H1 (cell line): Measurements from ENCODE around the gene LGALS1.

ENCODE experiments used
- EP300 ChIP-seq, 2 experiments: IDR thresholded peaks; 1 replicate in 1 of 2; 2 replicates in 1 of 2; pipeline ENCODE4 v1.6.1; 2011 to 2012; ENCODE audit warnings: low read depth in 2 of 2, low read length in 2 of 2, mild to moderate bottlenecking in 2 of 2, borderline replicate concordance in 1 of 2, inconsistent platforms in 1 of 2, moderate library complexity in 1 of 2
- JUND ChIP-seq: IDR thresholded peaks from 2 replicates; pipeline ENCODE4 v1.6.1; 2011; ENCODE audit warnings: mild to moderate bottlenecking, improper control_type of control experiment, low read length
- MAFK ChIP-seq: IDR thresholded peaks from 2 replicates; pipeline ENCODE4 v1.6.1; 2012; ENCODE audit warnings: low read depth, mild to moderate bottlenecking, improper control_type of control experiment, low read length
- POLR2AphosphoS5 ChIP-seq: IDR thresholded peaks from 2 replicates; pipeline ENCODE4 v1.6.1; 2011; ENCODE audit warnings: low read depth, low read length
- POU5F1 ChIP-seq: IDR thresholded peaks from 2 replicates; pipeline ENCODE4 v1.6.1; 2011; ENCODE audit warnings: low read depth, mild to moderate bottlenecking, low read length, moderate library complexity
- RXRA ChIP-seq: IDR thresholded peaks from 2 replicates; pipeline ENCODE4 v1.6.1; 2011; ENCODE audit warnings: low read depth, mild to moderate bottlenecking, low read length, moderate library complexity; ENCODE audit not compliant: insufficient read depth
- SP2 ChIP-seq: IDR thresholded peaks from 2 replicates; pipeline ENCODE4 v1.6.1; 2012; ENCODE audit warnings: mild to moderate bottlenecking, low read length, inconsistent platforms
- TAF1 ChIP-seq: IDR thresholded peaks from 2 replicates; pipeline ENCODE4 v1.6.1; 2011; ENCODE audit warnings: mild to moderate bottlenecking, low read depth, low read length
- TF ChIP-seq, protein P1 (sequence below), 3 experiments: IDR thresholded peaks; 1 replicate in 2 of 3; 2 replicates in 1 of 3; pipeline versions ENCODE4 v1.5.1 to v1.6.1; 2011; ENCODE audit warnings: low read length in 3 of 3, mild to moderate bottlenecking in 3 of 3, inconsistent platforms in 2 of 3, low read depth in 1 of 3, moderate library complexity in 1 of 3; ENCODE audit not compliant: insufficient read depth in 1 of 3; ENCODE audit errors: control extremely low read depth in 1 of 3

GRCh38 chr22:37635157-37635556 lies 40.3 kb upstream of the LGALS1 start:
- no peak for TF ChIP-seq RXRA
- TF ChIP-seq, protein P1, sequence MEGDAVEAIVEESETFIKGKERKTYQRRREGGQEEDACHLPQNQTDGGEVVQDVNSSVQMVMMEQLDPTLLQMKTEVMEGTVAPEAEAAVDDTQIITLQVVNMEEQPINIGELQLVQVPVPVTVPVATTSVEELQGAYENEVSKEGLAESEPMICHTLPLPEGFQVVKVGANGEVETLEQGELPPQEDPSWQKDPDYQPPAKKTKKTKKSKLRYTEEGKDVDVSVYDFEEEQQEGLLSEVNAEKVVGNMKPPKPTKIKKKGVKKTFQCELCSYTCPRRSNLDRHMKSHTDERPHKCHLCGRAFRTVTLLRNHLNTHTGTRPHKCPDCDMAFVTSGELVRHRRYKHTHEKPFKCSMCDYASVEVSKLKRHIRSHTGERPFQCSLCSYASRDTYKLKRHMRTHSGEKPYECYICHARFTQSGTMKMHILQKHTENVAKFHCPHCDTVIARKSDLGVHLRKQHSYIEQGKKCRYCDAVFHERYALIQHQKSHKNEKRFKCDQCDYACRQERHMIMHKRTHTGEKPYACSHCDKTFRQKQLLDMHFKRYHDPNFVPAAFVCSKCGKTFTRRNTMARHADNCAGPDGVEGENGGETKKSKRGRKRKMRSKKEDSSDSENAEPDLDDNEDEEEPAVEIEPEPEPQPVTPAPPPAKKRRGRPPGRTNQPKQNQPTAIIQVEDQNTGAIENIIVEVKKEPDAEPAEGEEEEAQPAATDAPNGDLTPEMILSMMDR (IDR thresholded peaks at IDR 0.05; ENCODE audit: control extremely low read depth in 1 of 3, insufficient read depth in 1 of 3, low read depth in 1 of 3, low read length in 3 of 3), result no peak
- no peak for TF ChIP-seq POLR2AphosphoS5
- no peak for TF ChIP-seq MAFK
- no peak for TF ChIP-seq EP300 (IDR thresholded peaks at IDR 0.05; ENCODE audit: borderline replicate concordance in 1 of 2, low read depth in 2 of 2, low read length in 2 of 2)
- no peak for TF ChIP-seq POU5F1
- TF ChIP-seq JUND, result no peak
- TF ChIP-seq SP2, result no peak
- TF ChIP-seq TAF1, result no peak
